SK-N-SH treated with all-trans-retinoic acid at 6 μM for 48 hours (cell line): Measurements from ENCODE around the gene SPNS1.

Source experiments
- BACH2 ChIP-seq: fragments of 250-450 bp; sonication (Bioruptor Pico); IDR thresholded peaks from 2 replicates; pipeline ENCODE4 v1.9.0; 2021; ENCODE audit warnings: mild to moderate bottlenecking, borderline replicate concordance
- CSDC2 ChIP-seq: fragments of 250-450 bp; sonication (Bioruptor Pico); IDR thresholded peaks from 2 replicates; pipeline ENCODE4 v1.5.0; 2020; ENCODE audit warnings: mild to moderate bottlenecking, moderate library complexity
- ISL1 ChIP-seq: fragments of 250-450 bp; sonication (Bioruptor Pico); IDR thresholded peaks from 2 replicates; pipeline ENCODE4 v2.1.2; 2022; ENCODE audit warnings: mild to moderate bottlenecking, moderate library complexity
- SNAI2 ChIP-seq: fragments of 250-450 bp; sonication (Bioruptor Pico); IDR thresholded peaks from 2 replicates; pipeline ENCODE4 v1.5.0; 2020; ENCODE audit warnings: mild to moderate bottlenecking, moderate library complexity
- ZFP3 ChIP-seq: fragments of 250-450 bp; sonication (Bioruptor Pico); IDR thresholded peaks from 2 replicates; pipeline ENCODE4 v1.5.0; 2020; ENCODE audit warnings: mild to moderate bottlenecking, moderate library complexity
- ZFP30 ChIP-seq: fragments of 450-650 bp; formaldehyde crosslinking; IDR thresholded peaks from 2 replicates; pipeline ENCODE4 v1.5.0; 2022; ENCODE audit warnings: mild to moderate bottlenecking, moderate library complexity
- ZNF565 ChIP-seq: fragments of 450-650 bp; formaldehyde crosslinking; conservative IDR thresholded peaks from 2 replicates; pipeline ENCODE4 v1.5.0; 2020; ENCODE audit warnings: low read depth, mild to moderate bottlenecking, moderate library complexity
- TF ChIP-seq, protein P1 (sequence below): fragments of 250-450 bp; sonication (Bioruptor Pico); IDR thresholded peaks from 2 replicates; pipeline ENCODE4 v1.5.1; 2021; ENCODE audit warnings: mild to moderate bottlenecking, moderate library complexity
- TF ChIP-seq, protein P2 (sequence below): fragments of 250-450 bp; sonication (Bioruptor Pico); IDR thresholded peaks from 2 replicates; pipeline ENCODE4 v1.8.0; 2020; ENCODE audit warnings: mild to moderate bottlenecking, moderate library complexity, borderline replicate concordance
- TF ChIP-seq, protein P3 (sequence below): fragments of 250-450 bp; sonication (Bioruptor Pico); IDR thresholded peaks from 2 replicates; pipeline ENCODE4 v1.5.1; 2020; ENCODE audit warnings: low read depth, mild to moderate bottlenecking, moderate library complexity
- TF ChIP-seq, protein P4 (sequence below): fragments of 250-450 bp; sonication (Bioruptor Pico); IDR thresholded peaks from 2 replicates; pipeline ENCODE4 v1.5.0; 2020; ENCODE audit warnings: mild to moderate bottlenecking, moderate library complexity

DNA sequence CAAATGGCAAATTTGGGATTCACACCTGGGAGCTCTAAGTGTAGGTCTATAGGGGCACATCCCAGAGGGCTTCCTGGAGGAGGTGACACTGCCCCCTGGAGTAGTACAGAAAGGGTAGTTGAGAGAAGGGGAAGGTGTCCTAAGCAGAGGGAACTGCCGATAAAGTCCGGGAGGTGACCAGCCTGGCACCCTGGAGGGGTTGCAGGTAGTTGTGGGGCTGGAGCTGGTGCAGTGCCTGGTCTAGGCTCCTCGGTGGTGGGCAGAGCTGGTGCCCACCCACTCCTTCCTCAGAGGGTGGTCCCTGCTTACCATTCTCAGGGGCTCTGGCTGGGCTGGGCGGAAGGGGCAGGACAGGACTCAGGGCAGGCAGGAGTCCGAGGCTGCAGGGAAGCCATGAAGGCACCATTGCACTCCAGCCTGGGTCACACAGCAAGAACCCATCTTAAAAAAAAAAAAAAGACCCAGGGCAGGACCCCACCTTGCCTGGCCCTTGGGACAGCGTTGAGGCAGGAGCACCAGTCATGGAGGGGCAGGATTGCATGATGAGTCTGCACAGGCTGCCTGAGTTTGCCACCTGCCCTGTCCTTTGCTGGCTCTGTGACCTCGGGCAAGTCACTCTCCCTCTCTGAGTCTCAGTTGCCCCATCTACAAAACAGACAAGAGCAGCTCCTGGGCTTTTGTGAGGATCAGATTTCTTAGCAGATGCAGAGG lies 54.0 kb downstream of the SPNS1 start:
- TF ChIP-seq, protein P1, sequence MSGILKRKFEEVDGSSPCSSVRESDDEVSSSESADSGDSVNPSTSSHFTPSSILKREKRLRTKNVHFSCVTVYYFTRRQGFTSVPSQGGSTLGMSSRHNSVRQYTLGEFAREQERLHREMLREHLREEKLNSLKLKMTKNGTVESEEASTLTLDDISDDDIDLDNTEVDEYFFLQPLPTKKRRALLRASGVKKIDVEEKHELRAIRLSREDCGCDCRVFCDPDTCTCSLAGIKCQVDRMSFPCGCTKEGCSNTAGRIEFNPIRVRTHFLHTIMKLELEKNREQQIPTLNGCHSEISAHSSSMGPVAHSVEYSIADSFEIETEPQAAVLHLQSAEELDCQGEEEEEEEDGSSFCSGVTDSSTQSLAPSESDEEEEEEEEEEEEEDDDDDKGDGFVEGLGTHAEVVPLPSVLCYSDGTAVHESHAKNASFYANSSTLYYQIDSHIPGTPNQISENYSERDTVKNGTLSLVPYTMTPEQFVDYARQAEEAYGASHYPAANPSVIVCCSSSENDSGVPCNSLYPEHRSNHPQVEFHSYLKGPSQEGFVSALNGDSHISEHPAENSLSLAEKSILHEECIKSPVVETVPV (CRISPR knock-in tag) = no peak
- no peak for TF ChIP-seq ZFP30 (CRISPR knock-in tag)
- no peak for TF ChIP-seq BACH2 (CRISPR knock-in tag)
- TF ChIP-seq, protein P2, sequence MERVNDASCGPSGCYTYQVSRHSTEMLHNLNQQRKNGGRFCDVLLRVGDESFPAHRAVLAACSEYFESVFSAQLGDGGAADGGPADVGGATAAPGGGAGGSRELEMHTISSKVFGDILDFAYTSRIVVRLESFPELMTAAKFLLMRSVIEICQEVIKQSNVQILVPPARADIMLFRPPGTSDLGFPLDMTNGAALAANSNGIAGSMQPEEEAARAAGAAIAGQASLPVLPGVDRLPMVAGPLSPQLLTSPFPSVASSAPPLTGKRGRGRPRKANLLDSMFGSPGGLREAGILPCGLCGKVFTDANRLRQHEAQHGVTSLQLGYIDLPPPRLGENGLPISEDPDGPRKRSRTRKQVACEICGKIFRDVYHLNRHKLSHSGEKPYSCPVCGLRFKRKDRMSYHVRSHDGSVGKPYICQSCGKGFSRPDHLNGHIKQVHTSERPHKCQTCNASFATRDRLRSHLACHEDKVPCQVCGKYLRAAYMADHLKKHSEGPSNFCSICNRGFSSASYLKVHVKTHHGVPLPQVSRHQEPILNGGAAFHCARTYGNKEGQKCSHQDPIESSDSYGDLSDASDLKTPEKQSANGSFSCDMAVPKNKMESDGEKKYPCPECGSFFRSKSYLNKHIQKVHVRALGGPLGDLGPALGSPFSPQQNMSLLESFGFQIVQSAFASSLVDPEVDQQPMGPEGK (CRISPR knock-in tag) = no peak
- TF ChIP-seq, protein P3, sequence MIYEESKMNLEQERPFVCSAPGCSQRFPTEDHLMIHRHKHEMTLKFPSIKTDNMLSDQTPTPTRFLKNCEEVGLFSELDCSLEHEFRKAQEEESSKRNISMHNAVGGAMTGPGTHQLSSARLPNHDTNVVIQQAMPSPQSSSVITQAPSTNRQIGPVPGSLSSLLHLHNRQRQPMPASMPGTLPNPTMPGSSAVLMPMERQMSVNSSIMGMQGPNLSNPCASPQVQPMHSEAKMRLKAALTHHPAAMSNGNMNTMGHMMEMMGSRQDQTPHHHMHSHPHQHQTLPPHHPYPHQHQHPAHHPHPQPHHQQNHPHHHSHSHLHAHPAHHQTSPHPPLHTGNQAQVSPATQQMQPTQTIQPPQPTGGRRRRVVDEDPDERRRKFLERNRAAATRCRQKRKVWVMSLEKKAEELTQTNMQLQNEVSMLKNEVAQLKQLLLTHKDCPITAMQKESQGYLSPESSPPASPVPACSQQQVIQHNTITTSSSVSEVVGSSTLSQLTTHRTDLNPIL (CRISPR knock-in tag) = no peak
- TF ChIP-seq SNAI2 (CRISPR knock-in tag) = no peak
- TF ChIP-seq CSDC2 (CRISPR knock-in tag) = no peak
- no peak for TF ChIP-seq ISL1 (CRISPR knock-in tag)
- no peak for TF ChIP-seq ZFP3 (CRISPR knock-in tag)
- TF ChIP-seq, protein P4, sequence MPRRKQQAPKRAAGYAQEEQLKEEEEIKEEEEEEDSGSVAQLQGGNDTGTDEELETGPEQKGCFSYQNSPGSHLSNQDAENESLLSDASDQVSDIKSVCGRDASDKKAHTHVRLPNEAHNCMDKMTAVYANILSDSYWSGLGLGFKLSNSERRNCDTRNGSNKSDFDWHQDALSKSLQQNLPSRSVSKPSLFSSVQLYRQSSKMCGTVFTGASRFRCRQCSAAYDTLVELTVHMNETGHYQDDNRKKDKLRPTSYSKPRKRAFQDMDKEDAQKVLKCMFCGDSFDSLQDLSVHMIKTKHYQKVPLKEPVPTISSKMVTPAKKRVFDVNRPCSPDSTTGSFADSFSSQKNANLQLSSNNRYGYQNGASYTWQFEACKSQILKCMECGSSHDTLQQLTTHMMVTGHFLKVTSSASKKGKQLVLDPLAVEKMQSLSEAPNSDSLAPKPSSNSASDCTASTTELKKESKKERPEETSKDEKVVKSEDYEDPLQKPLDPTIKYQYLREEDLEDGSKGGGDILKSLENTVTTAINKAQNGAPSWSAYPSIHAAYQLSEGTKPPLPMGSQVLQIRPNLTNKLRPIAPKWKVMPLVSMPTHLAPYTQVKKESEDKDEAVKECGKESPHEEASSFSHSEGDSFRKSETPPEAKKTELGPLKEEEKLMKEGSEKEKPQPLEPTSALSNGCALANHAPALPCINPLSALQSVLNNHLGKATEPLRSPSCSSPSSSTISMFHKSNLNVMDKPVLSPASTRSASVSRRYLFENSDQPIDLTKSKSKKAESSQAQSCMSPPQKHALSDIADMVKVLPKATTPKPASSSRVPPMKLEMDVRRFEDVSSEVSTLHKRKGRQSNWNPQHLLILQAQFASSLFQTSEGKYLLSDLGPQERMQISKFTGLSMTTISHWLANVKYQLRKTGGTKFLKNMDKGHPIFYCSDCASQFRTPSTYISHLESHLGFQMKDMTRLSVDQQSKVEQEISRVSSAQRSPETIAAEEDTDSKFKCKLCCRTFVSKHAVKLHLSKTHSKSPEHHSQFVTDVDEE (CRISPR knock-in tag) = no peak
- no peak for TF ChIP-seq ZNF565 (CRISPR knock-in tag)
